ENCODE results near the gene ADARB1.
A peak's percentile ranks its signal among the peaks of the same experiment; 100 is the strongest.

The ADARB1 gene

DNA sequence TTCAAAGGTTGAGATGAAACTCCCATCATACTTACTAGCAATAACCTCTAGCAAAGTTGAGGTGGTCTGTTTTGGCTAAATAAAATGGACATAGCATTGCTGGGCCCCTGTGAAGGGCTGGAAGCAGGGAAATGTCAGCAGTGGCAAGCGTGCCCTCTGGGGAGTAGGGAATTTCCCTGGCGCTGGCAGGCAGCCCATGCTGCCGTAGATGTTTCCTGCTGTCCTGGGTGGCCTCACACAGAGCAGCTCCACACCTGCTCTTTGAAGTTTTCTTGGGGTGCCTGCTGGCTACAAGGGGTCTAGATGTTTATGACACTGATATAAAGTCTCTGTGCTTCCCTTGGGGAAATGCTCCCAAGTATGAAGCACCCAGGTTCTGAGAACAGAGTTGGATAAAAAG lies 30.2 kb downstream of the ADARB1 start:
- Histone ChIP-seq H3K36me3 (ENCODE audit: control insufficient read depth, insufficient read depth, low read length, severe bottlenecking) (no peaks in the 10 kb centered on the region), H3K4me3 (ENCODE audit: low read length) (no peak overlapping the region), H3K27me3 (replicated peaks; ENCODE audit: control insufficient read depth, insufficient read depth, low read length) (no peaks in the 10 kb centered on the region), H3K9ac (ENCODE audit: low read length) (no peak overlapping the region), H3K9me3 (ENCODE audit: control insufficient read depth, low read length) (no peaks in the 10 kb centered on the region), H3K4me1 (ENCODE audit: control insufficient read depth, insufficient read depth, low read length) (peaks cover 26% of the 10 kb centered on the region)
- no peak for DNase-seq (ENCODE audit: low read depth)

GRCh38 chr21:45105906-45106485 lies 31.6 kb downstream of the ADARB1 start:
- Histone ChIP-seq H3K4me3 (ENCODE audit: low read length) (no peak overlapping the region), H3K9me3 (ENCODE audit: control insufficient read depth, low read length) (no peaks in the 10 kb centered on the region), H3K9ac (ENCODE audit: low read length) (no peak overlapping the region), H3K4me1 (ENCODE audit: control insufficient read depth, insufficient read depth, low read length) (peaks cover 26% of the 10 kb centered on the region), H3K27me3 (replicated peaks; ENCODE audit: control insufficient read depth, insufficient read depth, low read length) (no peaks in the 10 kb centered on the region), H3K36me3 (ENCODE audit: control insufficient read depth, insufficient read depth, low read length, severe bottlenecking) (no peaks in the 10 kb centered on the region)
- DNase-seq (ENCODE audit: low read depth): peak; percentile 9

DNA sequence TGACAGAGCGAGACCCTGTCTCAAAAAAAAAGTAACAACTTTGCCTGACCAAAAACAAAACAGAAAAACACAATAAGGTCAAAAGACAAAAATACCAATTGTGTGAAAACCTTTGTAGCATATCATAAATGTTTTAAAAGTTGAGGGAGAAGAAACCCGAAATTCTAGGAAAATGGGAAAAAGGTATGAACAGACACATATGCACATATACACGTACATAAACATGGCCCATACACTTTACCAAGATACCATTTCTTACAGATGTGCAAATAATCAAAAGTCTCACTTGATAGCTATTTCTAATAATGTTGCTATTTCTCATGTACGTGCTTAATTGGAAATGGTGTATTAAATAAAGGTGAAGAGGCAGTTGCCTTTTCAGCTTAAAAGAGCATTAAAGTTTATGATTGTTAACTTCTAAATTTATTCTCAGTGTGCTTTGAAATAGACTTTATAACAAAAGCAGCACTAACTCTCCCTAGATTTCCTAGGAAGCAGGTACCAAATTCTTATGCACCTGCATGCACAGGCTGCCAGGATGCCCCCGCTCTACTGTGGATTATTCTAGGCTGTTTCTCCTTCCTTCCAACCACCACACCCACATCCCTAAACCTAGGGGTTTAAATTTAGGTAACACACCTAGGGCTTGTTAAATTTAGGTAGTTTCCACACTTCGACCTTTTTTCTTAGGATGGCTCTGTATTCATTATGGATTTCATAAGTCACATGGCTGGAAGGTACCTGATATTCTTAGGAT lies 33.8 kb downstream of the ADARB1 start:
- Histone ChIP-seq H3K27me3 (replicated peaks; ENCODE audit: control insufficient read depth, insufficient read depth, low read length) (no peaks in the 10 kb centered on the region), H3K9ac (ENCODE audit: low read length) (no peak overlapping the region), H3K36me3 (ENCODE audit: control insufficient read depth, insufficient read depth, low read length, severe bottlenecking) (no peaks in the 10 kb centered on the region), H3K4me3 (ENCODE audit: low read length) (no peak overlapping the region), H3K9me3 (ENCODE audit: control insufficient read depth, low read length) (no peaks in the 10 kb centered on the region), H3K4me1 (ENCODE audit: control insufficient read depth, insufficient read depth, low read length) (peaks cover 13% of the 10 kb centered on the region)
- no peak for DNase-seq (ENCODE audit: low read depth)

- no peaks in the 10 kb centered on the region for H3K36me3 ChIP-seq (ENCODE audit: control insufficient read depth, insufficient read depth, low read length, severe bottlenecking)
- no peak overlapping the region for H3K9ac ChIP-seq (ENCODE audit: low read length)
- no peaks in the 10 kb centered on the region for H3K27me3 ChIP-seq (replicated peaks; ENCODE audit: control insufficient read depth, insufficient read depth, low read length)
- no peaks in the 10 kb centered on the region for H3K9me3 ChIP-seq (ENCODE audit: control insufficient read depth, low read length)
- no peak overlapping the region for H3K4me3 ChIP-seq (ENCODE audit: low read length)
- DNase-seq (ENCODE audit: low read depth): no peak
- H3K4me1 ChIP-seq (ENCODE audit: control insufficient read depth, insufficient read depth, low read length): peaks cover 13% of the 10 kb centered on the region
These were observed 34.7 kb downstream of the ADARB1 start for GRCh38 chr21:45108808-45109781.

DNA sequence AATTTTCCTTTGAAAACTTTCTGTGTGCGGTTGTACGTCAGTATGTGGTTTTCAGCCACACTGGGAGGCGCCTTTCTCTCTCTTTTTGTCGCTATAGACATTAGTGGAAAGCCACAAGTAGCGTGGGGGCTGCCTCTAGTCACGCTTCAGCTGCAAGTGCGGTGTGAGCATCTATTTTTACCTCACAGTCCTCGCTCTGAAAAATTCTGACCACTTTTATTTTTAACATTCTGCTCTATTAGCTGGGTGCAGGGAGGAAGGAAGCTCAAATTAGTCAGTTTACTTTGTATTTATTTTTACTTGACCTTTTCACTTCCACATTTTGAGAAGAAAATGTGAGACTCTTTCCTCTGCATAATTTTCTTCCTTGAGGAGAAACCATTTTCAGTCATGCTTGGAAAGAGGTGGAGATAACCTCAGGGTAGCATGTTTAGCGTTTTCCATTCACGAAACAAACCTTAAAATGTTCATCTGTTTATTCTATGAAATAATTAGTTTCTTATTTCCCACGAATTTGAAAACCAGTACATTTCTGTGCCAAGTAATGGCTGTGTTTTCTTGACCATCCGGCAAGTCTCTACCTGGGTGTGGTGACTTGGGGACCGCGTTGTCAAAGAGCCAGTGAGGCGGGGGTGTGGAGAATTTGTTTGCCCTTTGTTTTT lies 35.6 kb downstream of the ADARB1 start:
- Histone ChIP-seq H3K9me3 (ENCODE audit: control insufficient read depth, low read length) (no peaks in the 10 kb centered on the region), H3K4me1 (ENCODE audit: control insufficient read depth, insufficient read depth, low read length) (peaks cover 13% of the 10 kb centered on the region), H3K27me3 (replicated peaks; ENCODE audit: control insufficient read depth, insufficient read depth, low read length) (no peaks in the 10 kb centered on the region), H3K4me3 (ENCODE audit: low read length) (no peak overlapping the region), H3K36me3 (ENCODE audit: control insufficient read depth, insufficient read depth, low read length, severe bottlenecking) (no peaks in the 10 kb centered on the region), H3K9ac (ENCODE audit: low read length) (no peak overlapping the region)
- DNase-seq (ENCODE audit: low read depth): no peak

DNA sequence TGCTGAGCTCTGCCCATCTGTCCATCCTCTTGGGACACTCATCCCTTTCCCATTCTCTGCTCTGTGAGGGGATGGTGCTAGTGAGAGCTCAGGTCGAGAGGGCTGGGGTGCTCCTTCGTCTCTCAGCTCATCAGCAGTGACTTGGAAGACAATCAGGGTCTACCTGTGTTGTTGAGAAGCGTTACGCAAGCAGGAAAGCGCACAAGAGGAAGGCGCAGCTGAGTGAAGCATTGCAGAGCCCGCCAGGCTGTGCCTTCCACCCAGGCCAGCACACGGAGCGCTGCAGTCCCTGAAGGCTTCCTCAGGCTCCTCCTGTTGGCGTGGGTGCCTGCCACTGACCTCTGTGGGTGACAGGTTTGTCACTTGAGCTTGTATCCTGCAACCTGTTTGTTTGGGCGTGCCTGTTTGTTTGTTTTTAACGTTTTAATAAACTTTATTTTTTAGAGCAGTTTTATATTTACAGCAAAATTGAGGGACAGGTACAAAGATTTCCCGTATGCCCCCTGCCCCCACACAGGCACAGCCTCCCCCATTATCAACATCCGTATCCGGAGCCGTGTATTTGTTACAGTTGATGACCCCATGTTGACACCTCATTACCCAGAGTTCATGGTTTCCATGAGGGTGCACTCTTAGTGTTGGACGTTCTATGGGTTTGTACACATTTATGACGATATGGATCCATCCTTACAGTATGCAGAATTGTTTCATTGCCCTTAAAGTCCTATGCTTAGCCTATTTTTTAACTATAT lies 36.7 kb downstream of the ADARB1 start:
- Histone ChIP-seq H3K9me3 (ENCODE audit: control insufficient read depth, low read length) (no peaks in the 10 kb centered on the region), H3K36me3 (ENCODE audit: control insufficient read depth, insufficient read depth, low read length, severe bottlenecking) (no peaks in the 10 kb centered on the region), H3K27me3 (replicated peaks; ENCODE audit: control insufficient read depth, insufficient read depth, low read length) (no peaks in the 10 kb centered on the region), H3K4me3 (ENCODE audit: low read length) (no peak overlapping the region), H3K4me1 (ENCODE audit: control insufficient read depth, insufficient read depth, low read length) (peaks cover 10% of the 10 kb centered on the region), H3K9ac (ENCODE audit: low read length) (no peak overlapping the region)
- no peak for DNase-seq (ENCODE audit: low read depth)

DNA sequence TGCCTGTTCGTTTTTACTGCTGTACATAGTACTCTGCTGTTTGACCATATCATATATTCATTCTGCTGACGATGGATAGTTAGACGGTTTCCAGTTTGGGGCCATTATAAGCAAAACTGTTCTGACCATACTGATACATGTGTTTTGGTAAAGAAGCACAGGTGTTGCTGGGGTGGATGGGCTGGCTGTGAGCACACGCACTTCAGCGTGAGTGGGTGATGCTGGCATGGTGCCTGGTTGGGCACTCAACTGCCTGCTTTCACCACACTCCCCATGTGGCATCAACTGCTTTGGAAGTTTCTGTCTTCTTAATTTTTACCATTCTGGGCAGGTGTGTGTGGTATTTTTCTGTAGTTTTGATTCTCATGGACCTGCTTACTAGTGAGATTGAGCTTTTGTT lies 37.3 kb downstream of the ADARB1 start:
- Histone ChIP-seq H3K9ac (ENCODE audit: low read length) (no peak overlapping the region), H3K4me1 (ENCODE audit: control insufficient read depth, insufficient read depth, low read length) (peaks cover 7% of the 10 kb centered on the region)
- DNase-seq (ENCODE audit: low read depth): no peak

GRCh38 chr21:45112371-45112770 lies 38.0 kb downstream of the ADARB1 start:
- Histone ChIP-seq H3K36me3 (ENCODE audit: control insufficient read depth, insufficient read depth, low read length, severe bottlenecking) (peaks cover 6% of the 10 kb centered on the region), H3K4me3 (ENCODE audit: low read length) (no peak overlapping the region), H3K9ac (ENCODE audit: low read length) (no peak overlapping the region), H3K27me3 (replicated peaks; ENCODE audit: control insufficient read depth, insufficient read depth, low read length) (no peaks in the 10 kb centered on the region), H3K9me3 (ENCODE audit: control insufficient read depth, low read length) (no peaks in the 10 kb centered on the region), H3K4me1 (ENCODE audit: control insufficient read depth, insufficient read depth, low read length) (peaks cover 7% of the 10 kb centered on the region)
- no peak for DNase-seq (ENCODE audit: low read depth)

More for the DNA sequence above, 37.3 kb downstream of the ADARB1 start:
- Histone ChIP-seq H3K4me3 (ENCODE audit: low read length) (no peak overlapping the region), H3K27me3 (replicated peaks; ENCODE audit: control insufficient read depth, insufficient read depth, low read length) (no peaks in the 10 kb centered on the region), H3K9me3 (ENCODE audit: control insufficient read depth, low read length) (no peaks in the 10 kb centered on the region), H3K36me3 (ENCODE audit: control insufficient read depth, insufficient read depth, low read length, severe bottlenecking) (no peaks in the 10 kb centered on the region)

DNA sequence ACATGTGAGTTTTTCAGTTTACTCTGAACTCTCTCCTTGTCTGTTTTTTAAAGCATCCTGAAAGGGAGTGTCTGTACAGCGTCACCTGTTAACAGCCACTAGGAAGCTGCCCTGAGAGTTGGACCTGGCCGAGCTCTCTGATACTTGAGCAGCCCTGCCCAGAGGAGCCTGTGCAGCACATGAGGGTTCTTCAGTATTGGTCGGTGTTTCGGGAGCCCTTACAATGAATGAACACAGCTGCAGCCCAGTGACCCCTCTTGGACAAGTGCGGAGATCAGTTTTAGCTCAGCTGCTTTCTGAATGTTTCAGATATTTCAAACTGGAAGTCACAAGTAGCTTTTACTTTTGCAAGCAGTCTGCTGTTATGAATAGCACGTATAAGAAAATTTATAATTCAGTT lies 39.2 kb downstream of the ADARB1 start:
- DNase-seq (ENCODE audit: low read depth): no peak
- Histone ChIP-seq H3K27me3 (replicated peaks; ENCODE audit: control insufficient read depth, insufficient read depth, low read length) (no peaks in the 10 kb centered on the region), H3K4me1 (ENCODE audit: control insufficient read depth, insufficient read depth, low read length) (peaks cover 7% of the 10 kb centered on the region), H3K36me3 (ENCODE audit: control insufficient read depth, insufficient read depth, low read length, severe bottlenecking) (peaks cover 6% of the 10 kb centered on the region), H3K9me3 (ENCODE audit: control insufficient read depth, low read length) (no peaks in the 10 kb centered on the region), H3K9ac (ENCODE audit: low read length) (no peak overlapping the region), H3K4me3 (ENCODE audit: low read length) (no peak overlapping the region)

DNA sequence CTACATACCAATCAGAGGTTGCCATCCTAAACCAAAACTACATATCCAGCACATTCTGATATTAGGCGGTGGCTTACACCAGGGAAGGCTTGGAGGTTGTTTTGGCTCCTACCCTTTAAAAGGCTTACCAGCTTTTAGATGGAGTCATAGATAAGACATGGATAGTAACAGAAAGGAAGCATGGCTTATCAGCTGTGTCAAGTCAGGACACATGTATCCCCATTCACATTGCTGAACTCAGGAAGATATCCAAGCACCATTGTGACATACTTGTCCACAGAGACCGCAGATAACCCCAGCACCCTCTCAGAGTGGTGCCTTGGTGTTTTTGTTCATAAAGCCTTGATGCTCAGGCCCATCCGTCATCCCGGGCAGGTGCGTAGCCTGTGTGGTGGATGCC lies 39.7 kb downstream of the ADARB1 start:
- Histone ChIP-seq H3K4me1 (ENCODE audit: control insufficient read depth, insufficient read depth, low read length) (peaks cover 7% of the 10 kb centered on the region), H3K9ac (ENCODE audit: low read length) (no peak overlapping the region), H3K9me3 (ENCODE audit: control insufficient read depth, low read length) (no peaks in the 10 kb centered on the region), H3K4me3 (ENCODE audit: low read length) (no peak overlapping the region), H3K36me3 (ENCODE audit: control insufficient read depth, insufficient read depth, low read length, severe bottlenecking) (peaks cover 6% of the 10 kb centered on the region), H3K27me3 (replicated peaks; ENCODE audit: control insufficient read depth, insufficient read depth, low read length) (no peaks in the 10 kb centered on the region)
- DNase-seq (ENCODE audit: low read depth): no peak
